ENCODE results near the gene LRRC25.

DNA sequence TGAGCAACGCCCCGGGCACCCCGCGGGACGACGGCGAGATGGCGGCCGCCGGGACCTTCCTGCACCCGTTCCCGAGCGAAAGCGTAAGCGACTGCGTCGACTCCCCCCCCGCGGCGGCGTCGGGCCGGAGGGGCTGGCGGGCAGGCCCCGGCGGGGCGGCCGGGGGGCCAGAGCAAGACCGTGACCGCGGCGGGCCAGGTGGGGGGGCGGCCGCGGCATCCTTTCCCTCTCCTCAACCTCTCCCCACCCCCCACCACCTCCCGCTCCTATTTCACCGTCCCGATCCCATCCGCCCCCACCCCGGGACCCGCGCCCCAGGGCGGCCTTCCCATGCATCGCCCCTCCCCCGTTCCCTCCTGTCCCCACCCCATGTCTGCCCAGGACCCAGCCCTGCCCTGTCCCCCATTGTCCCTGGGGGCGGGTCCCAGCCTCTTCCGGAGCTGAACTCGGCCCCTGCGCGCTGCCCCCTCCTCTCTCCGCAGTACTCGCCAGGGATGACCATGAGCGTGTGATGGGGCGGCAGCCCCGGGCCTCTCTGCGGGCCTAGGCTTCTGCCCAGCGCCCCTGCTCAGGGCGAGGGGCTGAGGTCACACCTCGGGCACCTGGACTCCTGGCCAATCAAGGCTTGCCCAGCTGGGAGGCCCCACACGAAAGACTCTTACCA is 36.4 kb upstream of the LRRC25 start:
- TF ChIP-seq, protein P1, sequence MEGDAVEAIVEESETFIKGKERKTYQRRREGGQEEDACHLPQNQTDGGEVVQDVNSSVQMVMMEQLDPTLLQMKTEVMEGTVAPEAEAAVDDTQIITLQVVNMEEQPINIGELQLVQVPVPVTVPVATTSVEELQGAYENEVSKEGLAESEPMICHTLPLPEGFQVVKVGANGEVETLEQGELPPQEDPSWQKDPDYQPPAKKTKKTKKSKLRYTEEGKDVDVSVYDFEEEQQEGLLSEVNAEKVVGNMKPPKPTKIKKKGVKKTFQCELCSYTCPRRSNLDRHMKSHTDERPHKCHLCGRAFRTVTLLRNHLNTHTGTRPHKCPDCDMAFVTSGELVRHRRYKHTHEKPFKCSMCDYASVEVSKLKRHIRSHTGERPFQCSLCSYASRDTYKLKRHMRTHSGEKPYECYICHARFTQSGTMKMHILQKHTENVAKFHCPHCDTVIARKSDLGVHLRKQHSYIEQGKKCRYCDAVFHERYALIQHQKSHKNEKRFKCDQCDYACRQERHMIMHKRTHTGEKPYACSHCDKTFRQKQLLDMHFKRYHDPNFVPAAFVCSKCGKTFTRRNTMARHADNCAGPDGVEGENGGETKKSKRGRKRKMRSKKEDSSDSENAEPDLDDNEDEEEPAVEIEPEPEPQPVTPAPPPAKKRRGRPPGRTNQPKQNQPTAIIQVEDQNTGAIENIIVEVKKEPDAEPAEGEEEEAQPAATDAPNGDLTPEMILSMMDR (IDR thresholded peaks at IDR 0.05), result no peak
- no peak for TF ChIP-seq POLR2AphosphoS5 (IDR thresholded peaks at IDR 0.05)
- TF ChIP-seq POLR2A (IDR thresholded peaks at IDR 0.05), result no peak

Measured in prostate gland (tissue), 2 donors.